ENCODE measurements around the gene ERBB2. TPM values are rescaled to one million over a fixed set of nuclear protein-coding genes. Genes with fewer than 3 reads are reported as not detected.

ERBB2 gene
- total RNA-seq, 1 donor from 2014 or later: 52.1 TPM

DNA sequence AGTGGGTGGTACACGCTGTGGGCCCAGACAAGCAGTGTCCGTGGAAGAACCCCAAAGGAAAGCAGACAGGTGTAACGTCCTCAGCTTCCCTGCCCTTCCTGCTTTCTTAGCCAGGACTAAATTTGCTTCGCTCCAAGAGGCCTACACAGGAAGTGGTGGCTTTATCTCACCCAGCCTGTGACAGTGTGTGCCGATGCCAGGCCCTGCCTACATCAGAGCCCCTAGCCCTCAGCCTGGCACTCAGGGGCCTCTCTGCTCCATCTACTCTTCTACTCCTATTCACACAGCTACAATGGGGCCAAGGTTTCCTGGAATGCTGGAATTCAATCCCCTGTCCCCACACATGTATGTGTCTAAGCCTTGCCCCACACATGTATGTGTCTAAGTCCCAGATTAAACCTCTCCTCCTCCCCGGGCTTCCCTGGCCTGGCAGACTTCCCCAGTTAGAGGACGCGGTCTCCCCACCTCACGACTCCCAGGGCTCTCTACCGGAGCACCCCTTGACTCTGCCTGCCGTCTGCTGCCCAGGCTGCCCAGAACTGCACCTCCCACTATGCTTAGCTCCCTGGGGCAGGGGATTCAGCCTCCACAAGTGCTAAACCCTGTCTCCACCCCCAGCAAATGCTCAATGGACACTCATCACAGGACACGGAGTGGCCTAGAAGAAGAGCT lies 20.2 kb upstream of the ERBB2 start:
- no peak for DNase-seq (ENCODE audit: extremely low spot score in 2 of 2)

DNA sequence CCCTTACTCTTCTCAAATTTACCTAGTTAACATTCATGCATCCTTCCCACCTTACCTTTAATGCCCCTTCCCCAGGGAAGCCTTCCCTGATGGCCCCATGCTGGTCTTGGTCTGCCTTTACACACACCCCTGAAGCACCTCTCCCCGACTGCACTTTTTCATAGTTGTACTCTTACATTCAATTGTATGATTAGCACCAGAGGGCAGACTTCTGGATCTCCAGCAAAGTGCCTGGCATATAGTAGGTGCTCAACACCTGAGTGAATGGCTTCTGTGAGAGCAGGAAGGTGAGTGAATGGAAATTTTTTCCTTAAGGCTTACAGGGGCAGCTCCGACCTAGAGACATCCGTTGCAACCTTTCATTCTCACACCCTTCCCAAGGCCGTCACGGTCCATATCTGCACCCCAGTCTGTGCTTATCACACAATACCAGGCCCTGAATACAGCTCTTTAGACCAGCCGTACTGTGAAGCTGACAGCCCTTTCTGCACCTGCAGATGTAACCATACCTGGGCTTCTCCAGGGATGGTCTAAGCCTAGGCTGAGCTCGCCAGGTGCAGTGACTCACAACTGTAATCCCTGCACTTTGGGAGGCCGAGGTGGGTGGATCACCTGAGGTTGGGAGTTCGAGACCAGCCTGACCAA lies 16.4 kb upstream of the ERBB2 start:
- H3K27me3 ChIP-seq: no peaks in the 10 kb centered on the region
- no peak overlapping the region for H3K4me3 ChIP-seq
- TF ChIP-seq, protein P1, sequence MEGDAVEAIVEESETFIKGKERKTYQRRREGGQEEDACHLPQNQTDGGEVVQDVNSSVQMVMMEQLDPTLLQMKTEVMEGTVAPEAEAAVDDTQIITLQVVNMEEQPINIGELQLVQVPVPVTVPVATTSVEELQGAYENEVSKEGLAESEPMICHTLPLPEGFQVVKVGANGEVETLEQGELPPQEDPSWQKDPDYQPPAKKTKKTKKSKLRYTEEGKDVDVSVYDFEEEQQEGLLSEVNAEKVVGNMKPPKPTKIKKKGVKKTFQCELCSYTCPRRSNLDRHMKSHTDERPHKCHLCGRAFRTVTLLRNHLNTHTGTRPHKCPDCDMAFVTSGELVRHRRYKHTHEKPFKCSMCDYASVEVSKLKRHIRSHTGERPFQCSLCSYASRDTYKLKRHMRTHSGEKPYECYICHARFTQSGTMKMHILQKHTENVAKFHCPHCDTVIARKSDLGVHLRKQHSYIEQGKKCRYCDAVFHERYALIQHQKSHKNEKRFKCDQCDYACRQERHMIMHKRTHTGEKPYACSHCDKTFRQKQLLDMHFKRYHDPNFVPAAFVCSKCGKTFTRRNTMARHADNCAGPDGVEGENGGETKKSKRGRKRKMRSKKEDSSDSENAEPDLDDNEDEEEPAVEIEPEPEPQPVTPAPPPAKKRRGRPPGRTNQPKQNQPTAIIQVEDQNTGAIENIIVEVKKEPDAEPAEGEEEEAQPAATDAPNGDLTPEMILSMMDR (IDR thresholded peaks at IDR 0.05): no peak
- TF ChIP-seq POLR2A (IDR thresholded peaks at IDR 0.05): no peak
- TF ChIP-seq POLR2AphosphoS5 (IDR thresholded peaks at IDR 0.05; ENCODE audit: insufficient read depth in 1 of 2, low read depth in 1 of 2): no peak
- H3K27ac ChIP-seq: no peak overlapping the region
- no peak for DNase-seq (ENCODE audit: extremely low spot score in 2 of 2)
- H3K9me3 ChIP-seq: no peaks in the 10 kb centered on the region
- H3K36me3 ChIP-seq: no peaks in the 10 kb centered on the region
- peaks cover 6% of the 10 kb centered on the region for H3K4me1 ChIP-seq
- intact Hi-C loops (cut with DNase I): loop anchor here (5.0 kb wide), 1 partner anchor 49 kb away; the partner anchor contains the start of gene MIEN1

More for the DNA sequence above, 20.2 kb upstream of the ERBB2 start:
- no peaks in the 10 kb centered on the region for H3K9me3 ChIP-seq
- peaks cover 0 to 4% of the 10 kb centered on the region in 2 donors for H3K36me3 ChIP-seq
- TF ChIP-seq POLR2AphosphoS5 (IDR thresholded peaks at IDR 0.05; ENCODE audit: insufficient read depth in 1 of 2, low read depth in 1 of 2) (no peak), POLR2A (IDR thresholded peaks at IDR 0.05) (no peak)
- TF ChIP-seq, protein P1 (IDR thresholded peaks at IDR 0.05): no peak
- no peak overlapping the region for H3K4me3 ChIP-seq
- peaks cover 22% of the 10 kb centered on the region for H3K4me1 ChIP-seq
- intact Hi-C loops (cut with DNase I): loop anchor here (5.0 kb wide), 1 partner anchor 53 kb away; the partner anchor contains the start of gene MIEN1
- H3K27me3 ChIP-seq: no peaks in the 10 kb centered on the region
- H3K27ac ChIP-seq: no peak overlapping the region

DNA sequence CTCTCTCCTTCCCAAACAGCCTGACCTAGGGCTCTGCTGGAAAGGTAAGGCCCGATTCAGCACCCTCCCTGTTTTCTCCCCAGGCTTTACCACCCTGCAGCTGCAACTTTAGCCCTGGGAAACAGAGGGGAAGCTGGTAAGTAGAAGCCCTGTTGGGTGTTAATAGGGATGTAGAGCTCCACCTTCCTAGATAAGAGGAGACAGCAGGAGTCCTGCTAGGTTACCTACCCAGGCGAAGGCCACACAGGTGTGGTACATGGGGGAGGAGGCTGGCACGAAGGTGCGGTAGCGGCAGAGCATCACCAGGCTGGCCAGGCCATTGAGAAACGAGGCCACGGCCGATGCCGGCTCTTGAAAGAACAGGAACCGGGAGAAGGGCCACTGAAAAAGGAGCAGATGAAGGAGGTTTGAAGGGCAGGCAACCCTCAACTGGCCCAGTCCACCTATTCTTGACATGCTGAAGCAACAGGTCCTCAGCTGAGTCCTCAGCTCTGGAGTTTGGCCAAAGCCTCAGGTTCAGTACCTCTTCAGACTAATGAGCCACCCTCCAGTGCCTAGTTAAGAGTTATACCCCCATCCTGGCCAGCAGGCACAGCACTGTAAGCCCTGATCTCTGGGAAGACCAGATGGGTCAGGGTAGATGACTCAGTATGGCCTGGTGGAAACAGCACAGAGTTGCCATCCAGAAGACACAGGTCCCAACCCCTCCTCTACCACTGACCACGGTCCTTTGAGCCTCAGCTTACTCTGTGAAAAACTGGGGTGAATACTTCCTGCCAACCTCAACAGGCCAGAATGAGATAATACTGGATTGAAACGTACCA lies 15.3 kb upstream of the ERBB2 start:
- Histone ChIP-seq H3K27me3 (no peaks in the 10 kb centered on the region), H3K4me1 (peaks cover 14% of the 10 kb centered on the region), H3K27ac (no peak overlapping the region), H3K36me3 (no peaks in the 10 kb centered on the region), H3K4me3 (no peak overlapping the region), H3K9me3 (no peaks in the 10 kb centered on the region)
- no peak for TF ChIP-seq POLR2AphosphoS5 (IDR thresholded peaks at IDR 0.05; ENCODE audit: insufficient read depth in 1 of 2, low read depth in 1 of 2)
- TF ChIP-seq, protein P1 (IDR thresholded peaks at IDR 0.05): no peak
- TF ChIP-seq POLR2A (IDR thresholded peaks at IDR 0.05): no peak
- DNase-seq (ENCODE audit: extremely low spot score in 2 of 2): no peak
- intact Hi-C loops (cut with DNase I): loop anchor here (5.0 kb wide), 1 partner anchor 48 kb away; the partner anchor contains the start of gene MIEN1

DNA sequence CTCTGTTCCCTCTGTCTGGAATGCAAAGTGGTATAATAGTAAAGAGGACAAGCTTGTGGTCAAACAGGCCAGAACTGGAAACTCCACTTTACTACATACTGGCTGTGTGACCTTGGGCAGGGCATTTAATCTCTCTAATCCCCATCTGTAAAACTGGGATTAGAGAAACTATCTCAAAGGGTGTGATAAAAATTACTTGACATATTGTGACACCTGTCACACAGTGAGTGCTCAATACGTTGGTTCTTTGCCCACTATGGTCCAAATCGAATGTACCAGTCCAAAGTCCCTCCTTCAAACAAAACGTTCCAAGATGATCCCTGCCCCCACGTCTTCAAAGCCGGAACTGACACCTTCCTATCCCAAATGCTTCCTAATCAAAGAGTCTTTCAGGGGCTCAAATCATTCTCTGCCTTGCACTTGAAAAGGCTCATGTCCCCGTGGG lies 12.7 kb upstream of the ERBB2 start:
- no peak for DNase-seq (ENCODE audit: extremely low spot score in 2 of 2)
- Histone ChIP-seq H3K4me1 (peaks cover 14% of the 10 kb centered on the region), H3K27me3 (no peaks in the 10 kb centered on the region), H3K27ac (peak overlapping the region; percentile 81), H3K9me3 (no peaks in the 10 kb centered on the region), H3K36me3 (no peaks in the 10 kb centered on the region), H3K4me3 (peak overlapping the region; percentile 53 to 81)
- intact Hi-C loops (cut with DNase I): no loop called here
- TF ChIP-seq, protein P1 (IDR thresholded peaks at IDR 0.05): no peak
- TF ChIP-seq POLR2A (IDR thresholded peaks at IDR 0.05) (no peak), POLR2AphosphoS5 (IDR thresholded peaks at IDR 0.05; ENCODE audit: insufficient read depth in 1 of 2, low read depth in 1 of 2) (no peak)

Data from vagina (tissue), 2 donors.